Testis (tissue), 2 donors: Measurements from ENCODE around the gene BCORL1.

ENCODE experiments used
- CTCF ChIP-seq, 3 experiments: fragments of 450-650 bp in 2 of 3; fragments of 200-600 bp in 1 of 3; sonication (generic) in 1 of 3; IDR thresholded peaks; one replicate each; pipeline ENCODE4 v1.5.1; 2016 to 2019; ENCODE audit warnings: antibody characterized with exemption in 3 of 3, mild to moderate bottlenecking in 2 of 3, moderate library complexity in 1 of 3
- POLR2A ChIP-seq: fragments of 450-650 bp; IDR thresholded peaks from one replicate; pipeline ENCODE4 v1.6.1; 2017; ENCODE audit warnings: antibody characterized with exemption, mild to moderate bottlenecking, moderate library complexity

DNA sequence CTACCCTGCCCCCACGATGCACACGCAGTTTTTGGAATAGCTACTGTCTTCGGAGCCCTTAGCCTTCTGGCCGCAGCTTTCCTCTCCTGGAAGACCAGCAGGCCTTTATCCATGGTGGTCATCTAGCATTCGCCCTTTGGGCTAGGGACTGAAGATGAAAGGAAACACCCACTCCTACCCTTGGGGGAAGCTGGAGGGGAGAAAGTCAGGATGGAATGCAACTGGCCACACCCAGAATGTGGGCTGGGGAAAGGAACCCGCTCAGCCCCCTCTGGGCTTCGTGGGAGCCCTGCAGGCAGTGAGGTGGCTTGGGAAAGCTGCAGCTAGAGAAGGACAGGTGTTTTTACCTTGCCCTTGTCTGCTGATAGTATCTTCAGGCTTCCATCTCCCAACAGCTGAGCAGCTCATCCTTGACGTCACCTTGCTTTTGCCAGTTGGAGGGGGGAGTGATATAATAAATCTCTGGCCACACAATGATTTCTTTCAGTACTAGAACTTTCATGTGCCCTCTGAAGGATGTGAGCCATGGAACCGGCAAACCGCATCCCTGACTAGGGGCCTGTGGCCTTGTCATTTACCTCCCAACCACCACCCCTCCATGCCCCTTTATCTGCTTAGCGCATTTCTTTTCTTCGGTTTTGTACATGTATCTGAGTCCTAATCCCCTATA lies 68.9 kb downstream of the BCORL1 start:
- TF ChIP-seq CTCF (IDR thresholded peaks at IDR 0.05) (no peak), POLR2A (no peak)
